ENCODE measurements around the gene RPS16.

RPS16 gene

GRCh38 chr19:39408392-39409207 lies 27.1 kb downstream of the RPS16 start (continued):
- TF ChIP-seq, protein P1, sequence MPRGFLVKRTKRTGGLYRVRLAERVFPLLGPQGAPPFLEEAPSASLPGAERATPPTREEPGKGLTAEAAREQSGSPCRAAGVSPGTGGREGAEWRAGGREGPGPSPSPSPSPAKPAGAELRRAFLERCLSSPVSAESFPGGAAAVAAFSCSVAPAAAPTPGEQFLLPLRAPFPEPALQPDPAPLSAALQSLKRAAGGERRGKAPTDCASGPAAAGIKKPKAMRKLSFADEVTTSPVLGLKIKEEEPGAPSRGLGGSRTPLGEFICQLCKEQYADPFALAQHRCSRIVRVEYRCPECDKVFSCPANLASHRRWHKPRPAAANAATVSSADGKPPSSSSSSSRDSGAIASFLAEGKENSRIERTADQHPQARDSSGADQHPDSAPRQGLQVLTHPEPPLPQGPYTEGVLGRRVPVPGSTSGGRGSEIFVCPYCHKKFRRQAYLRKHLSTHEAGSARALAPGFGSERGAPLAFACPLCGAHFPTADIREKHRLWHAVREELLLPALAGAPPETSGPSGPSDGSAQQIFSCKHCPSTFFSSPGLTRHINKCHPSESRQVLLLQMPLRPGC (tag by site-specific recombination; IDR thresholded peaks at IDR 0.05), result no peak
- TF ChIP-seq, protein P2, sequence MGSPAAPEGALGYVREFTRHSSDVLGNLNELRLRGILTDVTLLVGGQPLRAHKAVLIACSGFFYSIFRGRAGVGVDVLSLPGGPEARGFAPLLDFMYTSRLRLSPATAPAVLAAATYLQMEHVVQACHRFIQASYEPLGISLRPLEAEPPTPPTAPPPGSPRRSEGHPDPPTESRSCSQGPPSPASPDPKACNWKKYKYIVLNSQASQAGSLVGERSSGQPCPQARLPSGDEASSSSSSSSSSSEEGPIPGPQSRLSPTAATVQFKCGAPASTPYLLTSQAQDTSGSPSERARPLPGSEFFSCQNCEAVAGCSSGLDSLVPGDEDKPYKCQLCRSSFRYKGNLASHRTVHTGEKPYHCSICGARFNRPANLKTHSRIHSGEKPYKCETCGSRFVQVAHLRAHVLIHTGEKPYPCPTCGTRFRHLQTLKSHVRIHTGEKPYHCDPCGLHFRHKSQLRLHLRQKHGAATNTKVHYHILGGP (tag by site-specific recombination; IDR thresholded peaks at IDR 0.05), result no peak
- TF ChIP-seq ZNF16 (tag by site-specific recombination; IDR thresholded peaks at IDR 0.05; ENCODE audit: low read depth) (no peak), ZNF311 (tag by site-specific recombination; IDR thresholded peaks at IDR 0.05; ENCODE audit: borderline replicate concordance) (no peak), ZNF184 (tag by site-specific recombination; IDR thresholded peaks at IDR 0.05) (no peak), ZBTB17 (tag by site-specific recombination; IDR thresholded peaks at IDR 0.05) (0 out of 2 replicates have a peak, but pooled peaks have one; percentile 25), ZNF768 (tag by site-specific recombination; IDR thresholded peaks at IDR 0.05) (no peak), ZNF701 (tag by site-specific recombination; IDR thresholded peaks at IDR 0.05) (no peak), ZNF658 (tag by site-specific recombination; IDR thresholded peaks at IDR 0.05) (no peak), ZNF580 (tag by site-specific recombination; IDR thresholded peaks at IDR 0.05) (no peak), ZNF571 (tag by site-specific recombination; IDR thresholded peaks at IDR 0.05) (no peak), ZXDB (tag by site-specific recombination; IDR thresholded peaks at IDR 0.05) (no peak), ZNF747 (tag by site-specific recombination; IDR thresholded peaks at IDR 0.05) (no peak), ZFP69B (tag by site-specific recombination; IDR thresholded peaks at IDR 0.05) (no peak), ZNF530 (tag by site-specific recombination; IDR thresholded peaks at IDR 0.05; ENCODE audit: low read depth) (no peak), ZNF335 (tag by site-specific recombination; conservative IDR thresholded peaks at IDR 0.05) (no peak), ZNF114 (tag by site-specific recombination; IDR thresholded peaks at IDR 0.05) (no peak), ZNF776 (tag by site-specific recombination; IDR thresholded peaks at IDR 0.05; ENCODE audit: borderline replicate concordance) (no peak), ZNF174 (tag by site-specific recombination; IDR thresholded peaks at IDR 0.05) (no peak), PRDM1 (tag by site-specific recombination; IDR thresholded peaks at IDR 0.05) (no peak), ZNF416 (tag by site-specific recombination; IDR thresholded peaks at IDR 0.05) (no peak), ZNF214 (tag by site-specific recombination; IDR thresholded peaks at IDR 0.05; ENCODE audit: borderline replicate concordance) (no peak), ZNF394 (tag by site-specific recombination; IDR thresholded peaks at IDR 0.05; ENCODE audit: borderline replicate concordance) (no peak), PRDM4 (tag by site-specific recombination; IDR thresholded peaks at IDR 0.05) (0 out of 2 replicates have a peak, but pooled peaks have one; percentile 18), ZSCAN16 (tag by site-specific recombination; IDR thresholded peaks at IDR 0.05) (no peak), ZNF23 (tag by site-specific recombination; IDR thresholded peaks at IDR 0.05; ENCODE audit: borderline replicate concordance) (no peak), MEIS1 (CRISPR knock-in tag; IDR thresholded peaks at IDR 0.05; ENCODE audit: borderline replicate concordance) (no peak)
- TF ChIP-seq, protein P3, sequence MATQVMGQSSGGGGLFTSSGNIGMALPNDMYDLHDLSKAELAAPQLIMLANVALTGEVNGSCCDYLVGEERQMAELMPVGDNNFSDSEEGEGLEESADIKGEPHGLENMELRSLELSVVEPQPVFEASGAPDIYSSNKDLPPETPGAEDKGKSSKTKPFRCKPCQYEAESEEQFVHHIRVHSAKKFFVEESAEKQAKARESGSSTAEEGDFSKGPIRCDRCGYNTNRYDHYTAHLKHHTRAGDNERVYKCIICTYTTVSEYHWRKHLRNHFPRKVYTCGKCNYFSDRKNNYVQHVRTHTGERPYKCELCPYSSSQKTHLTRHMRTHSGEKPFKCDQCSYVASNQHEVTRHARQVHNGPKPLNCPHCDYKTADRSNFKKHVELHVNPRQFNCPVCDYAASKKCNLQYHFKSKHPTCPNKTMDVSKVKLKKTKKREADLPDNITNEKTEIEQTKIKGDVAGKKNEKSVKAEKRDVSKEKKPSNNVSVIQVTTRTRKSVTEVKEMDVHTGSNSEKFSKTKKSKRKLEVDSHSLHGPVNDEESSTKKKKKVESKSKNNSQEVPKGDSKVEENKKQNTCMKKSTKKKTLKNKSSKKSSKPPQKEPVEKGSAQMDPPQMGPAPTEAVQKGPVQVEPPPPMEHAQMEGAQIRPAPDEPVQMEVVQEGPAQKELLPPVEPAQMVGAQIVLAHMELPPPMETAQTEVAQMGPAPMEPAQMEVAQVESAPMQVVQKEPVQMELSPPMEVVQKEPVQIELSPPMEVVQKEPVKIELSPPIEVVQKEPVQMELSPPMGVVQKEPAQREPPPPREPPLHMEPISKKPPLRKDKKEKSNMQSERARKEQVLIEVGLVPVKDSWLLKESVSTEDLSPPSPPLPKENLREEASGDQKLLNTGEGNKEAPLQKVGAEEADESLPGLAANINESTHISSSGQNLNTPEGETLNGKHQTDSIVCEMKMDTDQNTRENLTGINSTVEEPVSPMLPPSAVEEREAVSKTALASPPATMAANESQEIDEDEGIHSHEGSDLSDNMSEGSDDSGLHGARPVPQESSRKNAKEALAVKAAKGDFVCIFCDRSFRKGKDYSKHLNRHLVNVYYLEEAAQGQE (tag by site-specific recombination; IDR thresholded peaks at IDR 0.05), result no peak
- TF ChIP-seq, protein P4, sequence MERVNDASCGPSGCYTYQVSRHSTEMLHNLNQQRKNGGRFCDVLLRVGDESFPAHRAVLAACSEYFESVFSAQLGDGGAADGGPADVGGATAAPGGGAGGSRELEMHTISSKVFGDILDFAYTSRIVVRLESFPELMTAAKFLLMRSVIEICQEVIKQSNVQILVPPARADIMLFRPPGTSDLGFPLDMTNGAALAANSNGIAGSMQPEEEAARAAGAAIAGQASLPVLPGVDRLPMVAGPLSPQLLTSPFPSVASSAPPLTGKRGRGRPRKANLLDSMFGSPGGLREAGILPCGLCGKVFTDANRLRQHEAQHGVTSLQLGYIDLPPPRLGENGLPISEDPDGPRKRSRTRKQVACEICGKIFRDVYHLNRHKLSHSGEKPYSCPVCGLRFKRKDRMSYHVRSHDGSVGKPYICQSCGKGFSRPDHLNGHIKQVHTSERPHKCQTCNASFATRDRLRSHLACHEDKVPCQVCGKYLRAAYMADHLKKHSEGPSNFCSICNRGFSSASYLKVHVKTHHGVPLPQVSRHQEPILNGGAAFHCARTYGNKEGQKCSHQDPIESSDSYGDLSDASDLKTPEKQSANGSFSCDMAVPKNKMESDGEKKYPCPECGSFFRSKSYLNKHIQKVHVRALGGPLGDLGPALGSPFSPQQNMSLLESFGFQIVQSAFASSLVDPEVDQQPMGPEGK (tag by site-specific recombination; IDR thresholded peaks at IDR 0.05), result no peak; the same call in none of the 2 replicates
